Neutrophil (primary cell): ENCODE data around the gene LRRN1.

Experiments
- H3K27ac ChIP-seq: fragments of 200-600 bp; sonication (generic); 2 replicates; pipeline ENCODE4 v1.5.1; 2016; ENCODE audit warnings: mild to moderate bottlenecking, moderate library complexity
- H3K27me3 ChIP-seq: fragments of 200-600 bp; sonication (generic); 2 replicates; pipeline ENCODE4 v1.6.0; 2016; ENCODE audit warnings: mild to moderate bottlenecking
- H3K36me3 ChIP-seq: fragments of 200-600 bp; sonication (generic); 2 replicates; pipeline ENCODE4 v1.5.1; 2017
- H3K4me1 ChIP-seq, 2 experiments: fragments of 200-600 bp in 1 of 2; sonication (generic) in 1 of 2; 1 replicate in 1 of 2; 2 replicates in 1 of 2; pipeline versions ENCODE4 v1.5.1 to v1.6.1; 2013 to 2016; ENCODE audit warnings: low read depth in 1 of 2, low read length in 1 of 2, mild to moderate bottlenecking in 1 of 2, moderate library complexity in 1 of 2; ENCODE audit not compliant: control insufficient read depth in 1 of 2, insufficient read depth in 1 of 2
- H3K4me3 ChIP-seq, 2 experiments: fragments of 200-600 bp in 1 of 2; sonication (generic) in 1 of 2; 1 replicate in 1 of 2; 2 replicates in 1 of 2; pipeline ENCODE4 v1.5.1; 2013 to 2016; ENCODE audit warnings: low read depth in 1 of 2, low read length in 1 of 2, mild to moderate bottlenecking in 1 of 2, moderate library complexity in 1 of 2
- H3K9me3 ChIP-seq: fragments of 200-600 bp; sonication (generic); 2 replicates; pipeline ENCODE4 v1.5.1; 2016
- TF ChIP-seq, protein P1 (sequence below): fragments of 200-600 bp; sonication (generic); IDR thresholded peaks from 2 replicates; pipeline ENCODE4 v1.5.1; 2016; ENCODE audit warnings: antibody characterized with exemption

Gene LRRN1

GRCh38 chr3:3782457-3782856, 16.8 kb upstream of the LRRN1 start:
- Histone ChIP-seq H3K9me3 (no peaks in the 10 kb centered on the region), H3K36me3 (no peaks in the 10 kb centered on the region), H3K4me3 (no peak overlapping the region), H3K27me3 (no peaks in the 10 kb centered on the region), H3K27ac (no peak overlapping the region), H3K4me1 (no peaks in the 10 kb centered on the region)
- TF ChIP-seq, protein P1, sequence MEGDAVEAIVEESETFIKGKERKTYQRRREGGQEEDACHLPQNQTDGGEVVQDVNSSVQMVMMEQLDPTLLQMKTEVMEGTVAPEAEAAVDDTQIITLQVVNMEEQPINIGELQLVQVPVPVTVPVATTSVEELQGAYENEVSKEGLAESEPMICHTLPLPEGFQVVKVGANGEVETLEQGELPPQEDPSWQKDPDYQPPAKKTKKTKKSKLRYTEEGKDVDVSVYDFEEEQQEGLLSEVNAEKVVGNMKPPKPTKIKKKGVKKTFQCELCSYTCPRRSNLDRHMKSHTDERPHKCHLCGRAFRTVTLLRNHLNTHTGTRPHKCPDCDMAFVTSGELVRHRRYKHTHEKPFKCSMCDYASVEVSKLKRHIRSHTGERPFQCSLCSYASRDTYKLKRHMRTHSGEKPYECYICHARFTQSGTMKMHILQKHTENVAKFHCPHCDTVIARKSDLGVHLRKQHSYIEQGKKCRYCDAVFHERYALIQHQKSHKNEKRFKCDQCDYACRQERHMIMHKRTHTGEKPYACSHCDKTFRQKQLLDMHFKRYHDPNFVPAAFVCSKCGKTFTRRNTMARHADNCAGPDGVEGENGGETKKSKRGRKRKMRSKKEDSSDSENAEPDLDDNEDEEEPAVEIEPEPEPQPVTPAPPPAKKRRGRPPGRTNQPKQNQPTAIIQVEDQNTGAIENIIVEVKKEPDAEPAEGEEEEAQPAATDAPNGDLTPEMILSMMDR = no peak

DNA sequence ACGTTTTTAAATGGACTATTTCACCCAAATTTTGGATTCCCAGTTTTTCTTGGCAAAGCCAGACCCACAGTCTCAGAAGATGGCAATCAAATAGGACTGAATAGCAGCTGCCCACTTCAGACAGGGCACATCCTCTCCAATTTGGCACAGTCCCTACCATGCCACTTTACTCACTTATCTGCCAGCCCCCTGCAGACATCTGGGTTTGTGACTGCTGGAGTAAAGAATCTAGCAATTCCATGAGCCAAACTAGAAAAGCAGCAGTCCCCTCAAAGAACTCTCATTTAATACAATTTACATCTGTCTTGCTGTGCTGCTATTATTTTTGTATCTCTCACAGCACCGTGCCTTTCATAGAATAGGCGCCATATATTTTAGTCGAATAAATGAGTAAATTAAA, 16.0 kb upstream of the LRRN1 start:
- TF ChIP-seq, protein P1 = no peak
- Histone ChIP-seq H3K9me3 (no peaks in the 10 kb centered on the region), H3K27ac (no peak overlapping the region), H3K4me1 (no peaks in the 10 kb centered on the region), H3K4me3 (no peak overlapping the region), H3K36me3 (no peaks in the 10 kb centered on the region), H3K27me3 (no peaks in the 10 kb centered on the region)

DNA sequence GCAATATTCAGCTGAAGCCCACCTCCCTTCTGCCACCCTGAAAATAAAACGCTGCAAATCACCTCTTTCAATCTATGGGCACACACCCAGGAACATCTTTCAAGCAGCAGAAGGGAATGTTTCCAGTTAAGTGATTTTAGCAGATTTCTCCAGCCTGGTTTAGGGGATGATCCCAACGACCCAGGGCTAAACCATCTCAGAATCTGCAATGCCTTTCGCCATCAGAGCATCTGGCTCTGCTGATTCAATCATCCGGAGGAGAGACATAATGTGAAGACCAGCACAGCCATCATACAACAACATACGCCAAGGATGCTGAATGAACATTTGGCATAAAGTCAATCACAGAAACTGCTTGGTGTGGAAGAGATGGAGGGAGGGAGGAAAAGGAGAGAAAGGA, 15.5 kb upstream of the LRRN1 start:
- H3K9me3 ChIP-seq = no peaks in the 10 kb centered on the region
- no peak overlapping the region for H3K4me3 ChIP-seq
- H3K27ac ChIP-seq = no peak overlapping the region
- TF ChIP-seq, protein P1 = no peak
- no peaks in the 10 kb centered on the region for H3K27me3 ChIP-seq
- H3K36me3 ChIP-seq = no peaks in the 10 kb centered on the region
- no peaks in the 10 kb centered on the region for H3K4me1 ChIP-seq

DNA sequence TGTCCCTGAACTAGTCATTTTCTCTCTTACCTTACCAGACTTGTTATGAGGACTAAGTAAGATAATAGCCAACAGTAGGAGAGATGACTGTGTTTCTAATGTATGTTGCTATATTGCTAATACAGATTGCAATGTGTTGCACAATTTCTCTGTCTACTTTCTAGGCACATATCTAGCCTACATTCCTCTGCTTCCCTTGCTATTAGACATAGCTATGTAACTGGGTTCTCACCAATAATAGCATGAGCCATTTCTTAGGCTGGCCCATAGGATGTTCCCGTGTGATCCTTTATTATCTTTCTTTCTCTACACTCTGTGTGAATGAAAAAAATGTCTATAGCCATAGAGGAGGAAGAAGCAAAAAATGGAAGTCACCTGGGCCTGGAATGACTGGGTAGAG, 6.8 kb upstream of the LRRN1 start:
- H3K9me3 ChIP-seq = no peaks in the 10 kb centered on the region
- no peak overlapping the region for H3K27ac ChIP-seq
- H3K36me3 ChIP-seq = no peaks in the 10 kb centered on the region
- peaks cover 17% of the 10 kb centered on the region for H3K27me3 ChIP-seq
- TF ChIP-seq, protein P1 = no peak
- no peaks in the 10 kb centered on the region for H3K4me1 ChIP-seq
- H3K4me3 ChIP-seq = no peak overlapping the region

DNA sequence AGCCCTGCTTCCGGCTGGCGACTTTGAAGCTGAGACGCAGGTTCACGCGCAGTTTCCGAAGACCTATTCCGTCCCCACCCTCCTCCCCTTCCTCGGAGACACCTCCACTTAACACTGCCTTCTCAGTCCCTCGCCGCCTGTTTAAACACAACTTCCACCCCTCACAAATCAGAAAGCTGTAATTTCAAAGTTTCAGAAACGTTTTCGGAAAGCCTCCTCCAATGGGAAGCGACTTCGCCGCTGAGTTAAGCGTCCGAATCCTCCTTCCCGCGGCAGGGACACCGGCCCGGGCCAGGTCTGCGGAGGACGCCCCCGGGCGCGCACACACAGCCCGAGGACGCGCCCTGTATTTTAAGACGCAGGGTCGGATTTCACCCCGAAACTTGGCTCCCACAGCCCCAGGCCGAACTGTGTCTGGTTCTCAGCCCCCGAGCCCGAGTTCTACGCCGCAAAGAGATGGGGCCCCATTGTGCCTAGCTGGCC, 559 bp upstream of the LRRN1 start:
- TF ChIP-seq, protein P1 = no peak
- peaks cover 61% of the 10 kb centered on the region for H3K27me3 ChIP-seq
- peak overlapping the region; percentile 75 to 83 for H3K4me3 ChIP-seq
- no peaks in the 10 kb centered on the region for H3K36me3 ChIP-seq
- H3K27ac ChIP-seq = peak overlapping the region; percentile 73
- H3K4me1 ChIP-seq = peaks cover 23 to 28% of the 10 kb centered on the region in 2 experiments
- no peaks in the 10 kb centered on the region for H3K9me3 ChIP-seq

- H3K27ac ChIP-seq = peak overlapping the region; percentile 73
- H3K36me3 ChIP-seq = no peaks in the 10 kb centered on the region
- H3K4me1 ChIP-seq = peaks cover 23 to 28% of the 10 kb centered on the region in 2 experiments
- H3K27me3 ChIP-seq = peaks cover 71% of the 10 kb centered on the region
- TF ChIP-seq, protein P1 = no peak
- H3K9me3 ChIP-seq = no peaks in the 10 kb centered on the region
- H3K4me3 ChIP-seq = peak overlapping the region; percentile 75 to 83
Measured at GRCh38 chr3:3800080-3800455, 837 bp downstream of the LRRN1 start.
